ACHN (cell line): Measurements from ENCODE around the gene ZMYND15.
"Not testable (repeated sequence)": the region's sequence is repeated elsewhere in the genome, so short reads cannot be mapped to it uniquely, and the experiment has no call there.

Experiments
- DNase-seq: peaks from one replicate; pipeline ENCODE4 v3.0.0-alpha.2; 2015
- in situ Hi-C: cut with HindIII; loops from 2 replicates; pipeline ENCODE4 v1.10.0; 2017; ENCODE audit warnings: low sequenced_read_pairs, low pct_ligation_motif_present, low pct_unique_long_range_greater_than_20kb

ZMYND15 gene, protein sequence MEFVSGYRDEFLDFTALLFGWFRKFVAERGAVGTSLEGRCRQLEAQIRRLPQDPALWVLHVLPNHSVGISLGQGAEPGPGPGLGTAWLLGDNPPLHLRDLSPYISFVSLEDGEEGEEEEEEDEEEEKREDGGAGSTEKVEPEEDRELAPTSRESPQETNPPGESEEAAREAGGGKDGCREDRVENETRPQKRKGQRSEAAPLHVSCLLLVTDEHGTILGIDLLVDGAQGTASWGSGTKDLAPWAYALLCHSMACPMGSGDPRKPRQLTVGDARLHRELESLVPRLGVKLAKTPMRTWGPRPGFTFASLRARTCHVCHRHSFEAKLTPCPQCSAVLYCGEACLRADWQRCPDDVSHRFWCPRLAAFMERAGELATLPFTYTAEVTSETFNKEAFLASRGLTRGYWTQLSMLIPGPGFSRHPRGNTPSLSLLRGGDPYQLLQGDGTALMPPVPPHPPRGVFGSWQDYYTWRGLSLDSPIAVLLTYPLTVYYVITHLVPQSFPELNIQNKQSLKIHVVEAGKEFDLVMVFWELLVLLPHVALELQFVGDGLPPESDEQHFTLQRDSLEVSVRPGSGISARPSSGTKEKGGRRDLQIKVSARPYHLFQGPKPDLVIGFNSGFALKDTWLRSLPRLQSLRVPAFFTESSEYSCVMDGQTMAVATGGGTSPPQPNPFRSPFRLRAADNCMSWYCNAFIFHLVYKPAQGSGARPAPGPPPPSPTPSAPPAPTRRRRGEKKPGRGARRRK

DNA sequence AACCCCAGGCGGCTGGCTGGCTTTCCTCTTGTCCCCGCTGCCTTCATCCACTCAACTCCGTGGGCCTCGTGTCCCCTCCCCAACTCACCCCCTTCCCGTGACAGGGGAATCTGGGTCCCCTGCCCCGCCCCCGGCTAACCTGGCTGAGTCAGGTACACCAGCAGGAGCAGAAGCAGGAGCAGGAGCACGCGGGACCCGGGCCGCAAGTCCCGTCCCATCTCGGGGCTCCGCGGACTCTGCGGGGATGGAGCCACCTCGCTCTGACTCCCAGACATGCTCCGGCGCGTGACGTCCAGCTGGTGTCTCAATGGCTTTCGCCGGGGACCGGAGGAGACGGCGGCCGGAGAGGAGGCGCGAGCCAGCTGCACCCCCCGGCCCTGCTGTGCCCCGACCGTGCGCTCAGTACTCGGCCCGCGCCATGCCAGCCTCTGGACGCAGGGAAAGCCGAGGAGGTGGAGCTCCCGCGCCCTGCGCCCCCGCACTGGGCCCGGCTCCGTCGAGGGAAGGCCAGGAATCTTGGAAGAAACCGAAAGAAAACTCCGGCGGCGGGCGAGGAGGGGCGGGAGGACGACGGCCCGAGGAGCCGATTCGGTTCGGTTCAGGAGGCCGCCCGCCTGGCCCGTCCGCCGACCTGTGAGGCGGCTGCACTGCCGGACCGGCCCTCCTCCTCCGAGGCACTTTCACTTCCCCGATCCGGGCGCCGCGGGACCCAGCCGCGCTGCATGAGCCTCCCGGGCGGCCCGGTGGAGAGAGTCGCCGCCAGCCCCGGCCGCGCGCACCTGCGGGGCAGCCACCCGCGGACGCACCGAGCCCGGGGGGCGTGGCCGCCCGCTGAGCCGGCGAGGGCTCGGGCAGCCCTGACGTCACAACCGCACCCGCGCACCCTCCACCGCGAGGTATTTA lies at the start of gene ZMYND15, which contains the start of gene CXCL16:
TSS of gene ZMYND15 (plus strand) at position 712 of the 903 bp plus-strand sequence. CDS start 716 bp downstream, outside the sequence.
TSS of gene CXCL16 (minus strand) at position 807 of the 903 bp plus-strand sequence. CDS start at position 218, 589 bp downstream.
- in situ Hi-C loops, result no loop called here
- DNase-seq, result peak; percentile 44

DNA sequence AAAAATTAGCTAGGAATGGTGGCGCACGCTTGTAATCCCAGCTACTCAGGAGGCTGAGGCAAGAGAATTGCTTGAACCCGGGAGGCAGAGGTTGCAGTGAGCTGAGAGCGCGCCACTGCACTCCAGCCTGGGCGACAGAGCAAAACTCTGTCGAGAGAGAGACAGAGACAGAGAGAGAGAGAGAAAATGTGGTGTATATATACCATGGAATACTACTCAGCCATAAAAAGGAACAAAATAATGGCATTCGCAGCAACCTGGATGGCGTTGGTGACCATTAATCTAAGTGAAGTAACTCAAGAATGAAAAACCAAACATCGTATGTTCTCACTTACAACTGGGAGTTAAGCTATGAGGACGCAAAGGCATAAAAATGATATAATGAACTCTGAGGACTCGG lies 49.8 kb upstream of the ZMYND15 start:
- in situ Hi-C loops, DNase-seq: not testable (repeated sequence)

GRCh38 chr17:4690745-4691144 lies 48.9 kb upstream of the ZMYND15 start:
- no peak for DNase-seq
- in situ Hi-C loops, result no loop called here

GRCh38 chr17:4691686-4692085 lies 47.9 kb upstream of the ZMYND15 start:
- no peak for DNase-seq
- in situ Hi-C loops, result no loop called here

DNA sequence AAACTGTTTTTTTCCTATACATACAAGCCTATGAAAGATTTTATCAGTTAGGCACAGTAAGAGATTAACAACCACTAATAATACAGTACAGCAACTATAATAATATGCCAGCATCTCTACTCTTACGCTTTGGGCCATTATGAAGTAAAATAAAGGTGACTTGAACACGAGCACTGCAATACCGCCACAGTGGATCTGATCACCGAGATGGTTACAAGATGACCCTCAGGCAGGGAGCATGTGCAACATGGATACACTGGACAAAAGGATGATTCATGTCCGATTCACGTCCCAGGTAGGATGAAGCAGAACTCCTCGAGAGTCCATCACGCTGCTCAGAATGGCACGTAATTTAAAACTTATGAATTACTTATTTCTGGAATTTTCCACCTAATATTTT lies 46.2 kb upstream of the ZMYND15 start:
- in situ Hi-C loops, result no loop called here
- no peak for DNase-seq

DNA sequence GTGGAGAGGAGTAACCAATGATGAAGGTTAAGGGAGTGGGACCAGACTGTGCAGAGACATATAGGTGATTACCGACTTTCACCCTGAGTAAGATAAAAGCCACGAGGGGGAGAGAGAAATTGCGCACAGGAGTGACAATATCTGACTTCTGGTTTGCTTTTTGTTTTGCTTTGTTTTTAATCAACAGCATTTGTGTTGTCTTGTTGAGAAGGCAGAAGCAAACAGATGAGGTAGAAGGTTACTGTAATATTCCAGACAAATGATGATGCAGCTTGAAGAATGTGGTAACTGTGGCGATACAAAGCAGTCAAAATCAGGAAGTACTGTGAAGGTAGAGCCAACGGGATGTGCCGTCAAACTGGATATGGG lies 43.2 kb upstream of the ZMYND15 start:
- no peak for DNase-seq
- in situ Hi-C loops, result no loop called here

DNA sequence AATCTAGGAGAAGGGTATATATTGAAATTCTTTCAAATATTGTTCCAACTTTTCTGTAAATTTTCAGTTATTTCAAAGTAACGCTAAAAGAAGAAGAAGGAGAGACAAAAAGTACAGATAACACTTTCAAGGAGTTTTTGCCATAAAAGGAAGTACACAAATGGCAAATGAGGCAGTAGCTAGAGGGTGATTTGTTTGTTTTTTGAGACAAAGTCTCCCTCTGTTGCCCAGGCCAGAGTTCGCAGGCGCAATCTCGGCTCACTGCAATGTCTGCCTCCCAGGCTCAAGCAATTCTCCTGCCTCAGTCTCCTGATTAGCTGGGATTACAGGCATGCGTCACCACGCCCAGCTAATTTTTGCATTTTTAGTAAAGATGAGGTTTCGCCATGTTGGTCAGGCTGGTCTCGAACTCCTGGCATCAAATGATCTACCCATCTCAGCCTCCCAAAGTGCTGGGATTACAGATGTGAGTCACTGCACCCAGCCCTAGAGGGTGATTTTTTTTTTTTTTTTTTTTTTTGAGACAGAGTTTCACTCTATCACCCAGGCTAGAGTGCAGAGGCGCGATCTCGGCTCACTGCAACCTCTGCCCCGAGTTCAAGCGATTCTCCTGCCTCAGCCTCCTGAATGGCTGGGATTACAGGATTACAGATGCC lies 40.1 kb upstream of the ZMYND15 start:
- in situ Hi-C loops, DNase-seq: not testable (repeated sequence)

DNA sequence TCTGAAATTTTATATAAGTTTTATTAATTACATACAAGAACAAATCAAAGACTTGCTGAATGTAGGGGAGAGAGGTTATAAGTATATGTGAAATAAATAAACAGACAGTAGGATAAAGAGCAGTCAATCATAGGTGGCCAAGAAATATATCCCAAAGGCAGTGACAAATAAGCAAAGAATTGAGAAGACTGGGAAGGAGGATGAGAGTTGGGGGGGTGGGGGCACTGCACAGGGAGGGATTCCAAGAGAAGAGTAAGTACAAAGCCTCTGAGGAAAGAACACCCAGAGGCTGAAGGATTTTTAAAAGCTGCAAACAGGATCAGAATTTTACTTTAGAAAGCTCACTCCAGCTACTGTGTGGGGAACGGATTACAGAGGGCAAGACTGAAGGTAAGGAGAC lies 38.5 kb upstream of the ZMYND15 start:
- DNase-seq, result no peak
- in situ Hi-C loops, result no loop called here

DNA sequence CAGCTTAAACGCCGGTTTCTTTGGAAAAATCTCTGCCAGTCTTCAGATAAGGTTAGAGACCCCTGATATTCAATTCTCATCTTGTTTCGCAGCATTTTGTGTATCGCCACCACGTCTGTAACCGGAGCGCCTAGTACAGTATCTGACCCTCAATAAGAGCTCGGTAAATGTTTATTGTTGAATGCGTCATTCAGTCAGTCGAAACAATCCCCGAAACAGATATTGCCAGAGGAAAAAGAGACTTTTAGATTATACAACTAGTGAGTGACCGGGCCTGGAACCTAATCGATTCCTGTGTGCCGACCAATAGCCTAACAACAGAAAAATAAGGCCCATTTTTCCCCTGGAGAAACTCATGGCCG lies 36.3 kb upstream of the ZMYND15 start:
- in situ Hi-C loops, result no loop called here
- DNase-seq, result no peak

- in situ Hi-C loops, DNase-seq: not testable (repeated sequence)
Observed at GRCh38 chr17:4704574-4704907, 35.1 kb upstream of the ZMYND15 start.

DNA sequence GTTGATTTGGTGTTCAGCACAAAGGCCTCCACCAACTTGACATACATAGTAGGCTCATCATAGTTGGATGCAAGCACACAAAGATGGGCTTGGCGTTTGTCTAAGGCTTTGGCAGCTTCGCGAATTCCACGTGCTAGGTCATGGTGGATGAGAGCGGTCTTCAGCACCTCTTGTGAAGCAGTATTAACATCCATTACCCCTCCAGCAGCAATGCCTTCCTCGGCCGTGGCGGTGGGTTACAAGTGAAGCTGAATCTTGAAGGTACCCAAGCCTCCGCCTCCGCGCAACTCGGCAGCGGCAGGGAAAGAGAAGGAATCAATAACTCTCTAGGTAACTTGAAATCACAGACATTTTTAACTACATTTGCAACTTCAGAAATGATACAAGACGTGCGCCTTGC lies 34.6 kb upstream of the ZMYND15 start:
- no peak for DNase-seq
- in situ Hi-C loops, result no loop called here

DNA sequence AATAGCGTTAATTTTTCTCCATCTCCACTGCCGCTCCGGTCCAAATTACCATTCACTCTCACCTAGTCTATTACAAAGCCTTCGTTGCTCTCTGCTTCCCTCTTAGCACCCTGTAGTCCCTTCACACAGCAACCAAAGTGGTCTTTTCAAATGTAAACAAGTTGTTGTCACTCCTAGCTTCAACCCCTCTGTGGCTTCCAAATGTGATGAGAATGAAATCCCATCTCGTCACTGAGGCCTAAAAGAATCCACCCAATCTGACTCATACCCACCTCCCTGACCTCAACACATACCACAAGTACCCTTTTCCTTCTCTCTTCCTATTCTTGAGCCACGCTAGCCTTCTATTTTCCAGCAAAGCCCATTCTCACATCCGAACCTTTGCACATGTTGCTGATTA lies 33.5 kb upstream of the ZMYND15 start:
- DNase-seq, result peak; percentile 77
- in situ Hi-C loops, result no loop called here

GRCh38 chr17:4708436-4708835 lies 31.2 kb upstream of the ZMYND15 start:
- DNase-seq, result peak; percentile 28
- in situ Hi-C loops, result no loop called here

GRCh38 chr17:4709794-4710692 lies 29.6 kb upstream of the ZMYND15 start, which contains the start of gene ARRB2:
Gene ARRB2 (plus strand): TSS chr17:4710632. CDS start chr17:4710722, 90 bp downstream.
- in situ Hi-C loops, result no loop called here
- peak; percentile 99 for DNase-seq

- in situ Hi-C loops, result no loop called here
- no peak for DNase-seq
Observed at GRCh38 chr17:4710693-4711634, 28.7 kb upstream of the ZMYND15 start.

DNA sequence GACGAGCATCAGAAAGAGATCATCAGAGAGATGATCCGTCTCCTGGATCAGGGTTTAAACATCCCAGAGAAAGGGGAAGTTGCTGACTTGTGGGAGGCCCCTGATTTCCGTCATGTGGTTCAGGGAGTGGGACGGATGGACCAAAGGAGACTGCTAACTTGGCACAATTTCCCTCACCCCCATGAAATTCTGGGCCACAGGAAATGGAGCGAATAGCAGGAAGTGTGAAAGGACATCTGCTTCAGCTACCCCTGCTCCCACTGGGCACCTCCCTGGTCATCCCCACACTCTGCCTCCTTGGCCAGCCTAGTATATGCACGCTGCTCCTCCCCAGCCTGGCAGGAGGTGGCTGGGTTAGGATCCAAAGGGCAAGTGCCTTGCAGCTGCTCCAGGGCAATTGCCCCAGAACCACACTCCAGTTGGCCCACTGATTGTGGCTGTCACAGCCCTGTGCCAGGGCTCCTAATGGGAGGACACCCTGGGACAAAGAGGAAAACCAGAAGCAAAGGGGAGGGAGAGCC lies 27.9 kb upstream of the ZMYND15 start:
- in situ Hi-C loops, result no loop called here
- no peak for DNase-seq
